IMR-90 (cell line): ENCODE results near the gene ARHGAP15. TPM values are rescaled to one million over a fixed set of nuclear protein-coding genes. Genes with fewer than 3 reads are reported as not detected.

Experiments used
- ATAC-seq: fragments of 200-7000 bp; cut with Tn5 transposase; 2 replicates; pipeline ENCODE4 v1.9.1; 2020; ENCODE audit warnings: low read depth, mild to moderate bottlenecking, moderate library complexity
- BruUV-seq: library from RNA; stranded (reverse); fragments of 400-500 nt; replicated peaks from 2 replicates; lab custom pipeline; 2021; lab: Mats Ljungman, UMichigan
- CTCF ChIA-PET: fragments of 300-600 bp; formaldehyde crosslinking; extraction: SDS; loops from one replicate; lab custom pipeline; 2021; ENCODE audit warnings: antibody characterized with exemption; lab: Yijun Ruan, JAX
- POLR2A ChIA-PET: fragments of 300-600 bp; sonication (Branson Sonifier 250); formaldehyde crosslinking; loops from one replicate; lab custom pipeline; 2022; ENCODE audit warnings: antibody characterized with exemption; ENCODE audit not compliant: unreplicated experiment; lab: Charles Lee
- DNase-seq: peaks from one replicate; pipeline ENCODE4 v3.0.0; 2013
- H2AFZ ChIP-seq: replicated peaks from 2 replicates; pipeline ENCODE3; 2013; ENCODE audit warnings: low read length, mild to moderate bottlenecking; ENCODE audit not compliant: poor library complexity
- H2AK5ac ChIP-seq: 2 replicates; pipeline ENCODE4 v1.6.1; 2013; ENCODE audit warnings: low read depth, low read length, inconsistent platforms
- H2AK9ac ChIP-seq: replicated peaks from 2 replicates; pipeline ENCODE3; 2013; ENCODE audit warnings: mild to moderate bottlenecking, low read depth, low read length, moderate library complexity; ENCODE audit not compliant: poor library complexity
- H2BK120ac ChIP-seq: 2 replicates; pipeline ENCODE4 v1.6.1; 2013; ENCODE audit warnings: low read depth, low read length, inconsistent platforms
- H2BK15ac ChIP-seq: 3 replicates; pipeline ENCODE4 v1.6.1; 2013; ENCODE audit warnings: low read depth, low read length, inconsistent platforms
- H2BK20ac ChIP-seq: 2 replicates; pipeline ENCODE4 v1.6.1; 2013; ENCODE audit warnings: low read depth, mild to moderate bottlenecking, inconsistent platforms, low read length, moderate library complexity
- H2BK5ac ChIP-seq: 2 replicates; pipeline ENCODE4 v1.6.1; 2013; ENCODE audit warnings: mild to moderate bottlenecking, low read depth, low read length, inconsistent platforms; ENCODE audit not compliant: poor library complexity, severe bottlenecking
- H3K14ac ChIP-seq: replicated peaks from 2 replicates; pipeline ENCODE4 v1.6.1; 2013; ENCODE audit warnings: low read depth, low read length, inconsistent platforms
- H3K18ac ChIP-seq: 2 replicates; pipeline ENCODE4 v1.6.1; 2013; ENCODE audit warnings: low read depth, low read length, control low read depth
- H3K23ac ChIP-seq: 2 replicates; pipeline ENCODE4 v1.6.1; 2013; ENCODE audit warnings: low read depth, low read length, inconsistent platforms
- H3K27ac ChIP-seq: 2 replicates; pipeline ENCODE4 v1.5.1; 2013; ENCODE audit warnings: mild to moderate bottlenecking, control low read depth, low read length; ENCODE audit not compliant: insufficient read depth
- H3K27me3 ChIP-seq: 2 replicates; pipeline ENCODE4 v1.6.1; 2013; ENCODE audit warnings: low read length; ENCODE audit not compliant: control insufficient read depth, insufficient read depth
- H3K36me3 ChIP-seq: 2 replicates; pipeline ENCODE4 v1.6.1; 2013; ENCODE audit warnings: low read length, mixed read lengths; ENCODE audit not compliant: control insufficient read depth, insufficient read depth
- H3K4ac ChIP-seq: 2 replicates; pipeline ENCODE4 v1.6.1; 2013; ENCODE audit warnings: low read depth, low read length, inconsistent platforms
- H3K4me1 ChIP-seq: 2 replicates; pipeline ENCODE4 v1.6.1; 2013; ENCODE audit warnings: low read length, mixed read lengths; ENCODE audit not compliant: control insufficient read depth, insufficient read depth
- H3K4me2 ChIP-seq: 2 replicates; pipeline ENCODE4 v1.6.1; 2013; ENCODE audit warnings: low read depth, mild to moderate bottlenecking, control low read depth, low read length, moderate library complexity
- H3K4me3 ChIP-seq: 2 replicates; pipeline ENCODE4 v1.5.1; 2013; ENCODE audit warnings: low read depth, mild to moderate bottlenecking, control low read depth, low read length, moderate library complexity; ENCODE audit not compliant: insufficient read depth
- H3K56ac ChIP-seq: 2 replicates; pipeline ENCODE4 v1.6.1; 2013; ENCODE audit warnings: low read length, inconsistent platforms; ENCODE audit not compliant: insufficient read depth; ENCODE audit errors: extremely low read depth
- H3K79me1 ChIP-seq, 2 experiments: 2 replicates each; pipeline ENCODE4 v1.6.1; 2013; ENCODE audit warnings: low read length in 2 of 2, inconsistent platforms in 1 of 2, low read depth in 1 of 2
- H3K9ac ChIP-seq: 2 replicates; pipeline ENCODE4 v1.6.1; 2013; ENCODE audit warnings: low read depth, low read length, control low read depth
- H3K9me1 ChIP-seq: 2 replicates; pipeline ENCODE4 v1.6.1; 2013; ENCODE audit warnings: low read length, inconsistent platforms; ENCODE audit not compliant: insufficient read depth
- H3K9me3 ChIP-seq: 2 replicates; pipeline ENCODE4 v1.6.1; 2013; ENCODE audit warnings: low read length; ENCODE audit not compliant: control insufficient read depth, insufficient read depth
- H4K20me1 ChIP-seq: 2 replicates; pipeline ENCODE4 v1.6.1; 2013; ENCODE audit warnings: low read length, inconsistent platforms; ENCODE audit not compliant: insufficient read depth
- H4K5ac ChIP-seq: 2 replicates; pipeline ENCODE4 v1.6.1; 2013; ENCODE audit warnings: mild to moderate bottlenecking, low read depth, low read length, control low read depth
- H4K8ac ChIP-seq, 2 experiments: 2 replicates each; pipeline ENCODE4 v1.6.1; 2013; ENCODE audit warnings: low read depth in 2 of 2, low read length in 2 of 2, control low read depth in 1 of 2, inconsistent platforms in 1 of 2
- H4K91ac ChIP-seq: 2 replicates; pipeline ENCODE4 v1.6.1; 2013; ENCODE audit warnings: low read depth, low read length, inconsistent platforms; ENCODE audit not compliant: insufficient read depth
- BHLHE40 ChIP-seq: fragments of 150-350 bp; IDR thresholded peaks from 2 replicates; pipeline ENCODE4 v1.6.1; 2016; ENCODE audit warnings: mild to moderate bottlenecking, low read depth, low read length
- CEBPB ChIP-seq: IDR thresholded peaks from 2 replicates; pipeline ENCODE4 v1.6.1; 2012; ENCODE audit warnings: low read depth, low read length, improper control_type of control experiment
- CHD1 ChIP-seq: IDR thresholded peaks from 2 replicates; pipeline ENCODE4 v1.6.1; 2012; ENCODE audit warnings: low read depth, low read length, improper control_type of control experiment
- CTCF ChIP-seq: conservative IDR thresholded peaks from 2 replicates; pipeline ENCODE4 v1.5.1; 2012; ENCODE audit warnings: mild to moderate bottlenecking, low read depth, low read length, improper control_type of control experiment
- ELK1 ChIP-seq: fragments of 150-350 bp; IDR thresholded peaks from 2 replicates; pipeline ENCODE4 v1.6.1; 2016; ENCODE audit warnings: low read depth, mild to moderate bottlenecking, low read length, moderate library complexity, borderline replicate concordance
- FOS ChIP-seq: fragments of 150-350 bp; IDR thresholded peaks from 2 replicates; pipeline ENCODE4 v1.6.1; 2016; ENCODE audit warnings: low read depth, low read length
- MAZ ChIP-seq: IDR thresholded peaks from 2 replicates; pipeline ENCODE4 v1.6.1; 2012; ENCODE audit warnings: low read depth, mild to moderate bottlenecking, low read length, improper control_type of control experiment, moderate library complexity, borderline replicate concordance
- MXI1 ChIP-seq: IDR thresholded peaks from 2 replicates; pipeline ENCODE4 v1.6.1; 2012; ENCODE audit warnings: low read depth, mild to moderate bottlenecking, low read length, moderate library complexity, borderline replicate concordance
- NFE2L2 ChIP-seq: fragments of 150-350 bp; IDR thresholded peaks from 2 replicates; pipeline ENCODE4 v1.6.1; 2016; ENCODE audit warnings: low read depth, mild to moderate bottlenecking, low read length
- RAD21 ChIP-seq: IDR thresholded peaks from 2 replicates; pipeline ENCODE4 v1.6.1; 2012; ENCODE audit warnings: low read length, improper control_type of control experiment
- RFX5 ChIP-seq: IDR thresholded peaks from 2 replicates; pipeline ENCODE4 v1.8.0; 2012; ENCODE audit warnings: low read depth, mild to moderate bottlenecking, low read length, moderate library complexity
- SMC3 ChIP-seq: fragments of 150-350 bp; IDR thresholded peaks from 2 replicates; pipeline ENCODE4 v1.6.1; 2016; ENCODE audit warnings: low read depth, mild to moderate bottlenecking, antibody characterized with exemption, low read length, moderate library complexity
- USF2 ChIP-seq: fragments of 150-350 bp; IDR thresholded peaks from 2 replicates; pipeline ENCODE4 v1.6.1; 2017; ENCODE audit warnings: mild to moderate bottlenecking, antibody characterized with exemption, low read length, low read depth
- WGBS, 2 experiments: methylation state at CpG; one replicate each; pipeline versions ENCODE4 v1.1.5 to v1.1.7; 2013; ENCODE audit warnings: missing lambda C conversion rate in 2 of 2; ENCODE audit not compliant: insufficient read length in 1 of 2; ENCODE audit errors: extremely low coverage in 2 of 2; 5-methylcytosine and 5-hydroxymethylcytosine counted together
- dilution Hi-C: fragments of 300-500 bp; cut with HindIII; formaldehyde crosslinking; loops from one replicate; pipeline ENCODE4 v1.14.3; 2018; ENCODE audit warnings: low sequenced_read_pairs; ENCODE audit not compliant: unreplicated experiment
- in situ Hi-C: fragments of 300-500 bp; cut with MboI; formaldehyde crosslinking; loops from 3 replicates; pipeline ENCODE4 v1.14.3; 2019; ENCODE audit warnings: low sequenced_read_pairs, inconsistent platforms, mixed read lengths
- intact Hi-C: fragments of 100-400 bp; cut with micrococcal nuclease; formaldehyde crosslinking; loops from 2 replicates; pipeline ENCODE4 v1.10.0; 2022
- polyA plus RNA-seq, 3 experiments: library from polyadenylated mRNA; depleted of rRNA; stranded (reverse); fragments of >200 nt; gene quantifications; 2 replicates each; pipeline ENCODE4 v1.2.3, GENCODE V29; 2012; ENCODE audit warnings: low replicate concordance in 1 of 3
- total RNA-seq: library from RNA; depleted of rRNA; stranded (reverse); fragments of >200 nt; gene quantifications from 2 replicates; pipeline ENCODE4 v1.2.3, GENCODE V29; 2012

The ARHGAP15 gene
- total and polyA plus RNA-seq, 2 of the 4 experiments (the other 2 are of a cell fraction): not detected

- TF ChIP-seq MAZ: no peak
- no peak for TF ChIP-seq CTCF
- no peak for TF ChIP-seq CEBPB
- TF ChIP-seq BHLHE40: no peak
- no peak for TF ChIP-seq RFX5
- no peak for TF ChIP-seq RAD21
- TF ChIP-seq MXI1: no peak
- no peak for TF ChIP-seq FOS
- no peak for TF ChIP-seq SMC3
- TF ChIP-seq CHD1: no peak
- no peak for TF ChIP-seq NFE2L2
- TF ChIP-seq ELK1: no peak
- TF ChIP-seq USF2: no peak
- no peaks in the 10 kb centered on the region for H3K4me1 ChIP-seq
- 33% methylated on average over 1 of the region's 11 CpGs; no CpG with 5 or more reads in 1 of the 2 experiments for WGBS, 2 experiments
- H2BK20ac ChIP-seq: no peak overlapping the region
- no peak overlapping the region for H3K9ac ChIP-seq
- H3K56ac ChIP-seq: no peak overlapping the region
- H3K18ac ChIP-seq: no peak overlapping the region
- H3K9me3 ChIP-seq: no peaks in the 10 kb centered on the region
- H2BK15ac ChIP-seq: no peak overlapping the region
- intact Hi-C loops (no loop called here), dilution Hi-C loops (no loop called here), in situ Hi-C loops (no loop called here)
- H3K27me3 ChIP-seq: no peaks in the 10 kb centered on the region
- H3K4me2 ChIP-seq: no peak overlapping the region
- H2AK9ac ChIP-seq: no peak overlapping the region
- no peak for ATAC-seq
- BruUV-seq: no TSS peak
- no peak for DNase-seq
- H2AK5ac ChIP-seq: no peak overlapping the region
- H2BK5ac ChIP-seq: no peak overlapping the region
- no peak overlapping the region for H4K5ac ChIP-seq
- no peak overlapping the region for H3K27ac ChIP-seq
- H3K4me3 ChIP-seq: no peak overlapping the region
- no peaks in the 10 kb centered on the region for H3K79me1 ChIP-seq
- H3K9me1 ChIP-seq: no peaks in the 10 kb centered on the region
- H4K91ac ChIP-seq: no peak overlapping the region
- no peak overlapping the region for H3K23ac ChIP-seq
- no peaks in the 10 kb centered on the region for H4K20me1 ChIP-seq
- POLR2A ChIA-PET: no interaction called here
- H2BK120ac ChIP-seq: no peak overlapping the region
- no peak overlapping the region for H2AFZ ChIP-seq
- CTCF ChIA-PET: no interaction called here
- H4K8ac ChIP-seq: no peak overlapping the region
- H3K14ac ChIP-seq: no peak overlapping the region
- no peaks in the 10 kb centered on the region for H3K36me3 ChIP-seq
- no peak overlapping the region for H3K4ac ChIP-seq
These were observed 555.5 kb downstream of the ARHGAP15 start for GRCh38 chr2:143684551-143685320.
